Measurements from ENCODE around the gene ZNF333.

ZNF333 gene

DNA sequence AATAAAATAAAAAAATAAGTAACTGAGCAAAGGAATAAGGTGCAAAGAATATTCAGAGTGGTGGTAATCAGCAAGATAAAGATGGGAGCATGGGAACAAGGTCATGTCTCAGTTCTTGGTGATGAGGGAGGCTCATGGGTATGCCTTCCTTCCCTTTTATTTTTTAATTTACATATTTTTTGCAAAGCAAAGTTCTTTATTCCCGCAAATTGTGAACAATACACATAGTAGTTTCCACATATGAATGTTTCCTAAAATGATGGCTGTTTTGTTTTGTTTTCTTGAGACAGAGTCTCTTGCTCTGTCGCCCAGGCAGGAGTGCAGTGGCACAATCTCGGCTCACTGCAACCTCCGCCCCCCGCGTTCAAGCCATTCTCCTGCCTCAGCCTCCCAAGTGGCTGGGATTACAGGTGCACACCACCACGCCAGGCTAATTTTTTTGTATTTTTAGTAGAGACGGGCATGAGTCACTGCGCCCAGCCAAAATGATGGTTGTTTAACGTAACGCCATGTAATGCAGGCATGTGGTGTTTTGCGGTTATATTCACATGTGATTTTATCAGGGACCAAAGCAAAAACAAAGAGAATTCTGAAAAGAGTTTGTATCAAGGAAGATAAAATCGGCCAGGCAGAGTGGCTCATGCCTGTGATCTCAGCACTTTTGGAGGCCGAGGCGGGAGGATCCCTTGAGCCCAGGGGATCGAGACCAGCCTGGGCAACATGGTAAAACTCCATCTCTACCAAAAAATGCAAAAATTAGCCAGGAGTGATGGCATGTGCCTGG lies 93.0 kb downstream of the ZNF333 start:
- no peaks in the 10 kb centered on the region for H3K9me3 ChIP-seq (ENCODE audit: control insufficient read depth, low read length)
- H3K36me3 ChIP-seq (ENCODE audit: control insufficient read depth, insufficient read depth, low read length): no peaks in the 10 kb centered on the region
- H3K9ac ChIP-seq (ENCODE audit: low read length): no peak overlapping the region
- H3K4me3 ChIP-seq (ENCODE audit: low read length): no peak overlapping the region
- no peaks in the 10 kb centered on the region for H3K27me3 ChIP-seq (ENCODE audit: control insufficient read depth, insufficient read depth, low read length)
- H3K4me1 ChIP-seq (ENCODE audit: control insufficient read depth, insufficient read depth, low read length): no peaks in the 10 kb centered on the region

Measured in mucosa of stomach (tissue), 1 donor.